ENCODE data around the gene EYA2.

Gene EYA2

DNA sequence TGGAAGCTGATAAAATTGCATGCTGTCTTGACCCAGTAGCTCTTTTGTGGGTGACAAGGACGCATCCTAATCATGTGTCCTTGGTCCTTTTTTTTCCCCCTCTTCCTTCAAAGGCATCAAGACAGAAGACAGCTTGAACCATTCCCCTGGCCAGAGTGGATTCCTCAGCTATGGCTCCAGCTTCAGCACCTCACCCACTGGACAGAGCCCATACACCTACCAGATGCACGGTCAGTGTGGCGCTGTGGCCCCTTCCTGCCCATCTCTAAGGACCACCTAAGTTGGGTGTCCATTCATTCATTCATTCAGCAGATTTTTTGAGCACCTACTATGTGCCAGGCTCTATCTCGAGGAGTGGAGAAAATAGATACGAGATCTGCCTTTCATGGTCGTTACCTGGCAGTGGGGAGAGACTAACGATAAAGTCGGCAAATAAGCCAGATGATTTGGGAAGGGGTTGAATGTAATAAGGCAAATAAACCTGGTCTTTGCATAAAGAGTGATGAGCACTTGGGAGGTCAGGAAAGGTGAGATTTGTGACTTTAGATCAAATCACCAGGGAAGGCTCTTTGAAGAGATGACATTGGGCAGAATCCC lies 121.5 kb downstream of the EYA2 start:
- Histone ChIP-seq H3K4me1 (ENCODE audit: control insufficient read depth, insufficient read depth, low read length, poor library complexity, severe bottlenecking) (no peaks in the 10 kb centered on the region), H3K4me3 (ENCODE audit: insufficient read depth, low read depth, low read length, poor library complexity, severe bottlenecking) (no peak overlapping the region), H3K9me3 (ENCODE audit: control insufficient read depth, low read length) (no peaks in the 10 kb centered on the region), H3K27ac (ENCODE audit: insufficient read depth, low read length, poor library complexity, severe bottlenecking) (no peak overlapping the region), H3K27me3 (replicated peaks; ENCODE audit: control insufficient read depth, insufficient read depth, low read length, poor library complexity, severe bottlenecking) (no peaks in the 10 kb centered on the region), H3K36me3 (ENCODE audit: control insufficient read depth, insufficient read depth, low read length) (no peaks in the 10 kb centered on the region)
- no peak for DNase-seq

DNA sequence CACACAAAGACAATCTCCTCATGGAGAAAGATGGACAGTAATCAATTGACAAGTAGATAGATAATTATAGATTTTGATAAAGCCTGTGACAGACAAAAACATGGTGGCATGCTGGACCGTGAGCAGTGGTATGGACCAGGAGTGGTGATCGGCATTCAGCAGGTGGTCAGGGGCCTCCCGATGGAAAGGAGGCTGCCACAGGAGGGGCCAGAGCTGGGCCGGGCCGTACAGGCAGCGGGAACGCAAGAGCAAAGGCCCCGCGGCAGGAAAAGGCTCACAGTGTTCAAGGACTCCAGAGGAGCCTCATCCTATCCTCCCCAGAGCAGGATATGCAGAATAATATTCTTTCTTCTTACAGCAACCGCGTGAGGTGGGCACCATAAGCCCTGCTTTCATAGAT lies 123.7 kb downstream of the EYA2 start:
- Histone ChIP-seq H3K9me3 (ENCODE audit: control insufficient read depth, low read length) (no peaks in the 10 kb centered on the region), H3K36me3 (ENCODE audit: control insufficient read depth, insufficient read depth, low read length) (no peaks in the 10 kb centered on the region), H3K27me3 (replicated peaks; ENCODE audit: control insufficient read depth, insufficient read depth, low read length, poor library complexity, severe bottlenecking) (no peaks in the 10 kb centered on the region), H3K4me1 (ENCODE audit: control insufficient read depth, insufficient read depth, low read length, poor library complexity, severe bottlenecking) (no peaks in the 10 kb centered on the region), H3K27ac (ENCODE audit: insufficient read depth, low read length, poor library complexity, severe bottlenecking) (no peak overlapping the region), H3K4me3 (ENCODE audit: insufficient read depth, low read depth, low read length, poor library complexity, severe bottlenecking) (no peak overlapping the region)
- DNase-seq: no peak

DNA sequence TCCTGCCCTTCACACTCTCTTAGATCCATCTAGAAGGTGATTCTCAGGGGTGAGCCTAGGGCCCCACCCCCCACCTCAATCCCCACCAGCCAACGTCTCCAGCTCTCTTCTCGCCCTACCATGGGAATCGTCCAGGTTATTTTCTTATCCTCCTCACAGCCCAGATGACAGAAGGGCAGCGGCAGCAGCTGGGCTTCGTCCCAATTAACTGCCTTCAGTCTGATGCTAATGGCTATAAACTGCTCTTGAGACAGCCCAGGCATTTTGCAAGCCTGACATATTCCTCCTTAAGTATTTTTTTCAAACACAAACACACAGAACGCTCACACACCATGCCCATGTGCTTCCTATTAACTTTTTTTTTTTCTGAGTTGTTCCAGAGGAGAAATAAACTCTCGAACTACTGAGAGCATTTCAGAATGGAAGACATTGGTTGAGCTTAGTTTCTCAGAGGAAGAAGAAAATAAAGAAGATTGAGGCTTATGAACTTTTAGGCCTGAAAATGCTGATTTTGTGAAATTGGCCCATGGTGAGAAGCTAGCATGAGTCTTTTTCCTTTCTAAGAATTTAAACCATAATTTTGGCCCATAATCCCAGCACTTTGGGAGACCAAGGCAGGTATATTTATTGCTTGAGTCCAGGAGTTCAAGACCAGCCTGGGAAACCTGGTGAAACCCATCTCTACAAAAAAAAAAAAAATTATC lies 124.6 kb downstream of the EYA2 start:
- DNase-seq: no peak
- H3K4me3 ChIP-seq (ENCODE audit: insufficient read depth, low read depth, low read length, poor library complexity, severe bottlenecking): no peak overlapping the region
- no peaks in the 10 kb centered on the region for H3K27me3 ChIP-seq (replicated peaks; ENCODE audit: control insufficient read depth, insufficient read depth, low read length, poor library complexity, severe bottlenecking)
- H3K4me1 ChIP-seq (ENCODE audit: control insufficient read depth, insufficient read depth, low read length, poor library complexity, severe bottlenecking): no peaks in the 10 kb centered on the region
- no peaks in the 10 kb centered on the region for H3K36me3 ChIP-seq (ENCODE audit: control insufficient read depth, insufficient read depth, low read length)
- no peaks in the 10 kb centered on the region for H3K9me3 ChIP-seq (ENCODE audit: control insufficient read depth, low read length)
- H3K27ac ChIP-seq (ENCODE audit: insufficient read depth, low read length, poor library complexity, severe bottlenecking): no peak overlapping the region

DNA sequence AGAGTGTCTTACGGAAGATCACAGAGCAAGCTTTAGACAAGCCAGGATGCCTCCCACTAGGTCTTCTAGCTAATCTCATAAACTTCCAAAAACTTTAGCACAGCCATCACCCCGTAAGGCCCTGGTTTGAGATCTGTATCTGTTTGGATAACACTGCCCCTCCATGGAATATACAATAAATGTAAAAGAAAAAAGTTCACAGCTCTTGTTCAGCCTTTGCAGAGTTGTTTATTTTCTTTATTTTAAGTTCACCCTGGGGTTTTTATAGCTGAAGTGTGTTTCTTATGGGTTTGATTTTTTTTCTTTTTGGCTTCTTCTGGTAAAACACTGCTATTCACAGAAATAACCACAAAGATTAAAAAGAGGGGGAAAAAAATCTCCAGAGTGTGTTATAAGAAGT lies 125.6 kb downstream of the EYA2 start:
- H3K4me3 ChIP-seq (ENCODE audit: insufficient read depth, low read depth, low read length, poor library complexity, severe bottlenecking): no peak overlapping the region
- no peak overlapping the region for H3K27ac ChIP-seq (ENCODE audit: insufficient read depth, low read length, poor library complexity, severe bottlenecking)
- H3K36me3 ChIP-seq (ENCODE audit: control insufficient read depth, insufficient read depth, low read length): no peaks in the 10 kb centered on the region
- DNase-seq: no peak
- no peaks in the 10 kb centered on the region for H3K4me1 ChIP-seq (ENCODE audit: control insufficient read depth, insufficient read depth, low read length, poor library complexity, severe bottlenecking)
- H3K27me3 ChIP-seq (replicated peaks; ENCODE audit: control insufficient read depth, insufficient read depth, low read length, poor library complexity, severe bottlenecking): no peaks in the 10 kb centered on the region
- H3K9me3 ChIP-seq (ENCODE audit: control insufficient read depth, low read length): no peaks in the 10 kb centered on the region

DNA sequence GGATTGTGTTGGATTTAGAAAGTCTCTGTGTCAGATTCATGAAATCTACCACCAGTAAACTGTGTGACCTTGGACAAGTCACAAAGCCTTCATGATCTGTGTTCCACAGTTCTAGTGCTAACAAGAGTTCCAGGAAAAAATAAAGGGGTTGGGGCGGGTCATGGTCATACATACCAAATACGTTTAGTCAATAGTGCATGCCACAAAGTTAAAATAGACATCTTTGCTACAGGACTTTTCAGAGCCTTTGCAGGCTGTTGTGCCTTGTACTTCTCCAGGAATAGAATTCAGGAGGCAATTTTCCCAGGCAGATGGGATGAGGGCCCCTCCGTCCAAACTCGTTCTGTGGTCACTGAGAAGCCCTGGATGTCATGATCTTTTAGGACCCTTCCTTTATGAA lies 127.2 kb downstream of the EYA2 start:
- Histone ChIP-seq H3K9me3 (ENCODE audit: control insufficient read depth, low read length) (no peaks in the 10 kb centered on the region), H3K36me3 (ENCODE audit: control insufficient read depth, insufficient read depth, low read length) (no peaks in the 10 kb centered on the region), H3K4me1 (ENCODE audit: control insufficient read depth, insufficient read depth, low read length, poor library complexity, severe bottlenecking) (no peaks in the 10 kb centered on the region), H3K4me3 (ENCODE audit: insufficient read depth, low read depth, low read length, poor library complexity, severe bottlenecking) (no peak overlapping the region), H3K27me3 (replicated peaks; ENCODE audit: control insufficient read depth, insufficient read depth, low read length, poor library complexity, severe bottlenecking) (no peaks in the 10 kb centered on the region), H3K27ac (ENCODE audit: insufficient read depth, low read length, poor library complexity, severe bottlenecking) (no peak overlapping the region)
- no peak for DNase-seq

DNA sequence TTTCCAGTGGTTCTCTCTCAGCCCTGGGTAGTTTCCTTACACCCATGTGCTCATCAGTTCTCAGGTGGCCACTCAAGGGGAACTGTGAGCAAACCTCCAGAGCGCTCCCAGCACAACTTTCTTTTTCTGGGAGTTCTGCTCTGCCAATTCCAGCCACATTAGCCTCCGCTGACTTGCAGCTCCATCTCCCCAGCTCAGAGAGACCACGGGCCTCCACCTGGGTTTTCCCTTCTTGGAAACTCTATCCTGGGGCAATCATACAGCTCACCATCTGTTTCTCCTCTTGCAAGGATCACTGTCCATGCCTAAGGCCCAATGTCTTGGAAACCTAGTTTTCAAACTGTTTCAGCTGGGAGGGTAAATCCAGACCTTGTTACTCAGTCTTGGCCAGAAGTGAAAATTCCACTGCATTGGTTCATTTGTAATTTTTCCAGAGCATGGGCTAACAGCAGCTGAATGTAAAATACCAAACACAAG lies 129.9 kb downstream of the EYA2 start:
- Histone ChIP-seq H3K27ac (ENCODE audit: insufficient read depth, low read length, poor library complexity, severe bottlenecking) (no peak overlapping the region), H3K27me3 (replicated peaks; ENCODE audit: control insufficient read depth, insufficient read depth, low read length, poor library complexity, severe bottlenecking) (no peaks in the 10 kb centered on the region), H3K4me1 (ENCODE audit: control insufficient read depth, insufficient read depth, low read length, poor library complexity, severe bottlenecking) (no peaks in the 10 kb centered on the region), H3K4me3 (ENCODE audit: insufficient read depth, low read depth, low read length, poor library complexity, severe bottlenecking) (no peak overlapping the region), H3K9me3 (ENCODE audit: control insufficient read depth, low read length) (no peaks in the 10 kb centered on the region), H3K36me3 (ENCODE audit: control insufficient read depth, insufficient read depth, low read length) (no peaks in the 10 kb centered on the region)
- no peak for DNase-seq

DNA sequence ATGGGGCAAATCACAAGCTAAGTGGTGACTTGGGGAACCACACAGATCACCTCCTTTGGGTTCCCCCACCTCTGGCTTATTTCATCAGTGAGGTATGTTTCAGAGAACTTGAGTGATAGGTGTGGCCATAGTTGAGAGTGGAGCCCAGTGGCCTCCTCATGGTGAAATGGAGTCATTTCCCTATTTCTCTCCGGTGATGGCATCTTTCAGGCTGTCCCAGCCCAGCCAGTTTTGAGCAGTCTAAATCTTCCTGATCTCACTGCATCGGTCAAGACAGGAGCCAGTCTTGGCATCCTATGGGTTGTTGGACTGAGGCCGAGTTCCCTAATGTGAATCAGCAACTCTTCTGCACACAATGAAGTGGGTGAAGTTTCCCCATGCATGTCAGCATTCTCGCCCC lies 132.4 kb downstream of the EYA2 start:
- H3K36me3 ChIP-seq (ENCODE audit: control insufficient read depth, insufficient read depth, low read length): no peaks in the 10 kb centered on the region
- H3K27me3 ChIP-seq (replicated peaks; ENCODE audit: control insufficient read depth, insufficient read depth, low read length, poor library complexity, severe bottlenecking): no peaks in the 10 kb centered on the region
- DNase-seq: no peak
- H3K27ac ChIP-seq (ENCODE audit: insufficient read depth, low read length, poor library complexity, severe bottlenecking): no peak overlapping the region
- no peak overlapping the region for H3K4me3 ChIP-seq (ENCODE audit: insufficient read depth, low read depth, low read length, poor library complexity, severe bottlenecking)
- no peaks in the 10 kb centered on the region for H3K9me3 ChIP-seq (ENCODE audit: control insufficient read depth, low read length)
- H3K4me1 ChIP-seq (ENCODE audit: control insufficient read depth, insufficient read depth, low read length, poor library complexity, severe bottlenecking): no peaks in the 10 kb centered on the region

DNA sequence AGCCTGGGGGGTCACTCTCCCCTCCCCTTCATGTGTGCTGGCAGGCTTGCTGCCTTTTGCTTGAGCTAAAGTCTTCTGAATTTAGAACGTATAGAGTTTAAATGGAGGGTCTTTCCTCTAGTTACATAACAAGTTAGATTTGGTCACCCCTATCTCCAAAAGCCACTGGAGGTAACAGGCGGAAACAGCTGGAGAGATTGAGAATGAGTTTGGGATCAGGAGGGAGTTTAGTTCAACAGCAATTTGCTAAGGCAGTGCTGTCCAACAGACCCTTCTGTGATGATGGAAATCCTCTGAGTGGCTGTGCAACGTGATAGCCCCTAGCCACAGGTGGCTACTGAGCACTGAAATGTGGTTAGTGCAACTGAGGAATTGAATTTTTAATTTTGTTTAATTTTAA lies 132.8 kb downstream of the EYA2 start:
- H3K4me3 ChIP-seq (ENCODE audit: insufficient read depth, low read depth, low read length, poor library complexity, severe bottlenecking): no peak overlapping the region
- no peaks in the 10 kb centered on the region for H3K27me3 ChIP-seq (replicated peaks; ENCODE audit: control insufficient read depth, insufficient read depth, low read length, poor library complexity, severe bottlenecking)
- no peak overlapping the region for H3K27ac ChIP-seq (ENCODE audit: insufficient read depth, low read length, poor library complexity, severe bottlenecking)
- no peaks in the 10 kb centered on the region for H3K4me1 ChIP-seq (ENCODE audit: control insufficient read depth, insufficient read depth, low read length, poor library complexity, severe bottlenecking)
- H3K36me3 ChIP-seq (ENCODE audit: control insufficient read depth, insufficient read depth, low read length): no peaks in the 10 kb centered on the region
- H3K9me3 ChIP-seq (ENCODE audit: control insufficient read depth, low read length): no peaks in the 10 kb centered on the region
- no peak for DNase-seq

DNA sequence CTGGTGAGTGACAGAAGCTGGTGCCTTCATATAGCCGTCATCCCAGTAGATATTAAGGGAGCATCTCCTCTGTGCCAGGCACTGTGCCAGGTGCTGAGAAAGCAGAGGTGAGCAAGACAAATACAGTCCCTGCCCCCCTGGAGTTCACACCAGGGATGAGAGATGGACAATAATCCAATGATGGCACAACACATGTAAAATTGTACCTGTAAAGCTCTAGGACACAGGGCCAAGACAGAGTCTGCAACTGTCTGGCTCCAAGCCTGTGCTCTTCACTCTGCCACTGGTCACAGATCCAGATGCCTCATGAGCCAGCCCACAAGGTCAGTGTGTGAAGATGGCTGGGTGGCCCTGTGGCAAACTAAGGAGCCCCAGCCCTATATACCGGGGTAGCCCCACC lies 133.8 kb downstream of the EYA2 start:
- Histone ChIP-seq H3K4me1 (ENCODE audit: control insufficient read depth, insufficient read depth, low read length, poor library complexity, severe bottlenecking) (no peaks in the 10 kb centered on the region), H3K27ac (ENCODE audit: insufficient read depth, low read length, poor library complexity, severe bottlenecking) (no peak overlapping the region), H3K36me3 (ENCODE audit: control insufficient read depth, insufficient read depth, low read length) (no peaks in the 10 kb centered on the region), H3K4me3 (ENCODE audit: insufficient read depth, low read depth, low read length, poor library complexity, severe bottlenecking) (no peak overlapping the region), H3K9me3 (ENCODE audit: control insufficient read depth, low read length) (no peaks in the 10 kb centered on the region), H3K27me3 (replicated peaks; ENCODE audit: control insufficient read depth, insufficient read depth, low read length, poor library complexity, severe bottlenecking) (no peaks in the 10 kb centered on the region)
- DNase-seq: no peak

DNA sequence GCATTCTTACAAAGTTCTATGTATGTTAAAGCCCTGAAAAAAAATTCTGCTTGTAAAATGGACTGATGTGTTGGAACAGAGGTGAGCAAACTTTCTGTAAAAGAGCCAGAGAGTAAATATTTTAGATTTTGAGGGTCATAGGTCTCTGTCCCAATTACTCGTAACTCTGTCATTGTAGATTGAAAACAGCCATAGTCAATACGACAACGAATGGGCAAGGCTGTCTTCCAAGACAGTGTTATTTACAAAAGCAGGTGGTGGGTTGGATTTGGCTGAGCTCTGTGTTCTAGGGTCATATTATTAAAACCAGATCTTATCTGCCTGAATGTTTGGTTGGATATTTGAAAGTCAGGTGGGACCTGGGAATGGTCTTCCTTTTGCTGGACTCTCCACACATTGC lies 135.2 kb downstream of the EYA2 start:
- Histone ChIP-seq H3K27ac (ENCODE audit: insufficient read depth, low read length, poor library complexity, severe bottlenecking) (no peak overlapping the region), H3K4me3 (ENCODE audit: insufficient read depth, low read depth, low read length, poor library complexity, severe bottlenecking) (no peak overlapping the region), H3K36me3 (ENCODE audit: control insufficient read depth, insufficient read depth, low read length) (no peaks in the 10 kb centered on the region), H3K4me1 (ENCODE audit: control insufficient read depth, insufficient read depth, low read length, poor library complexity, severe bottlenecking) (no peaks in the 10 kb centered on the region), H3K9me3 (ENCODE audit: control insufficient read depth, low read length) (no peaks in the 10 kb centered on the region), H3K27me3 (replicated peaks; ENCODE audit: control insufficient read depth, insufficient read depth, low read length, poor library complexity, severe bottlenecking) (no peaks in the 10 kb centered on the region)
- no peak for DNase-seq

Measured in effector memory CD4-positive, alpha-beta T cell (primary cell).